Keratinocyte (primary cell): Measurements from ENCODE around the gene ZMIZ1.
A peak's percentile ranks its signal among the peaks of the same experiment; 100 is the strongest.

Source experiments
- CTCF ChIP-seq, 3 experiments: IDR thresholded peaks in 1 of 3; conservative IDR thresholded peaks in 1 of 3; optimal IDR thresholded peaks in 1 of 3; 2 replicates in 2 of 3; 3 replicates in 1 of 3; pipeline versions ENCODE3 to v1.5.1; 2011; ENCODE audit warnings: low read length in 3 of 3, mild to moderate bottlenecking in 3 of 3, moderate library complexity in 2 of 3, control low read depth in 1 of 3, inconsistent platforms in 1 of 3; ENCODE audit not compliant: insufficient read depth in 2 of 3; ENCODE audit errors: extremely low read depth in 1 of 3
- EZH2 ChIP-seq: IDR thresholded peaks from one replicate; pipeline ENCODE4 v1.6.1; 2012; ENCODE audit warnings: inconsistent platforms, mild to moderate bottlenecking, low read length, moderate library complexity

- TF ChIP-seq CTCF (optimal IDR thresholded peaks at IDR 0.05 in 1 of 3, IDR thresholded peaks at IDR 0.05 in 1 of 3, conservative IDR thresholded peaks at IDR 0.05 in 1 of 3; ENCODE audit: extremely low read depth in 1 of 3, insufficient read depth in 2 of 3, low read length in 3 of 3), result peak; percentile 79 to 92 (median 87)
- no peak for TF ChIP-seq EZH2
These were observed 128.0 kb downstream of the ZMIZ1 start for GRCh38 chr10:79196470-79197461.
